T-cell (primary cell): ENCODE data around the gene SPATA6L. TPM values are rescaled to one million over a fixed set of nuclear protein-coding genes. Genes with fewer than 3 reads are reported as not detected.

Experiments used
- ATAC-seq, 4 experiments: fragments of 200-7000 bp in 3 of 4; fragments of 150-1000 bp in 1 of 4; cut with Tn5 transposase; replicated peaks in 1 of 4; 1 replicate in 3 of 4; 2 replicates in 1 of 4; pipeline ENCODE4 v1.10.0; 2021; ENCODE audit warnings: moderate library complexity in 3 of 4, mild to moderate bottlenecking in 2 of 4, moderate number of reproducible peaks in 1 of 4
- CTCF ChIA-PET, 2 donors: fragments of 300-600 bp; sonication (Branson Sonifier 250); formaldehyde crosslinking; loops; one replicate each; lab custom pipeline; 2022; ENCODE audit warnings: antibody characterized with exemption in 2 of 2; lab: Charles Lee
- POLR2A ChIA-PET, 2 donors: fragments of 300-600 bp; sonication (Branson Sonifier 250); formaldehyde crosslinking; loops; one replicate each; lab custom pipeline; 2022; ENCODE audit warnings: antibody characterized with exemption in 2 of 2; lab: Charles Lee
- DNase-seq, 35 experiments: peaks; one replicate each; pipeline versions ENCODE4 v3.0.0 to v3.0.0-alpha.2; 2013 to 2023
- H3K27ac ChIP-seq: one replicate; pipeline ENCODE4 v1.5.1; 2013; ENCODE audit warnings: low read length
- H3K27me3 ChIP-seq, 2 experiments: replicated peaks in 1 of 2; 1 replicate in 1 of 2; 2 replicates in 1 of 2; pipeline versions ENCODE4 v1.6.1 to v1.7.0; 2013; ENCODE audit warnings: low read length in 1 of 2, mixed read lengths in 1 of 2; ENCODE audit not compliant: control insufficient read depth in 2 of 2, insufficient read depth in 2 of 2; ENCODE audit errors: extremely low read depth in 1 of 2
- H3K36me3 ChIP-seq, 2 donors: 1 replicate in 1 of 2; 2 replicates in 1 of 2; pipeline versions ENCODE4 v1.6.1 to v1.7.0; 2013; ENCODE audit warnings: low read length in 1 of 2; ENCODE audit not compliant: control insufficient read depth in 2 of 2, insufficient read depth in 1 of 2; ENCODE audit errors: extremely low read depth in 1 of 2
- H3K4me1 ChIP-seq, 2 experiments: 1 replicate in 1 of 2; 2 replicates in 1 of 2; pipeline versions ENCODE4 v1.6.1 to v1.7.0; 2013; ENCODE audit warnings: low read length in 2 of 2, mixed read lengths in 1 of 2; ENCODE audit not compliant: insufficient read depth in 2 of 2, control insufficient read depth in 1 of 2; ENCODE audit errors: extremely low read depth in 1 of 2
- H3K4me3 ChIP-seq, 2 donors: 1 replicate in 1 of 2; 2 replicates in 1 of 2; pipeline versions ENCODE4 v1.5.1 to v1.7.0; 2013; ENCODE audit warnings: mild to moderate bottlenecking in 2 of 2, low read length in 1 of 2, moderate library complexity in 1 of 2; ENCODE audit not compliant: control insufficient read depth in 1 of 2; ENCODE audit errors: extremely low read depth in 1 of 2
- H3K9me3 ChIP-seq: 2 replicates; pipeline ENCODE4 v1.7.0; 2013
- H3K27ac Mint-ChIP-seq, 2 donors: one replicate each; pipeline ENCODE4 v1.8.0; 2020 to 2021; ENCODE audit warnings: mild to moderate bottlenecking in 2 of 2, mixed read lengths in 2 of 2
- H3K27me3 Mint-ChIP-seq, 2 donors: one replicate each; pipeline ENCODE4 v1.8.0; 2021 to 2022; ENCODE audit warnings: mixed read lengths in 2 of 2
- H3K36me3 Mint-ChIP-seq: one replicate; pipeline ENCODE4 v1.8.0; 2021; ENCODE audit warnings: mixed read lengths
- H3K4me1 Mint-ChIP-seq, 3 donors: one replicate each; pipeline ENCODE4 v1.8.0; 2020 to 2022; ENCODE audit warnings: mixed read lengths in 3 of 3, mild to moderate bottlenecking in 1 of 3
- H3K4me3 Mint-ChIP-seq, 3 donors: one replicate each; pipeline ENCODE4 v1.8.0; 2020 to 2022; ENCODE audit warnings: mild to moderate bottlenecking in 3 of 3, mixed read lengths in 3 of 3, moderate library complexity in 3 of 3
- H3K9me3 Mint-ChIP-seq, 3 donors: one replicate each; pipeline ENCODE4 v1.8.0; 2020 to 2022; ENCODE audit warnings: mixed read lengths in 3 of 3
- WGBS: methylation state at CpG from one replicate; pipeline ENCODE4 v1.1.5; 2013; ENCODE audit warnings: missing lambda C conversion rate; ENCODE audit not compliant: insufficient coverage; 5-methylcytosine and 5-hydroxymethylcytosine counted together
- total RNA-seq, 35 experiments: library from RNA in 6 of 35; stranded (reverse) in 6 of 35; fragments of 120-200 nt in 1 of 35; gene quantifications; one replicate each; pipeline versions ENCODE4 v1.2.1 to v1.2.4 and lab custom pipeline; 2013 to 2026

SPATA6L gene
- total RNA-seq, 5 donors from 2014 or later (not counting 1 experiment from before 2014, with no cell fraction given): 1.2 to 5.2 (median 2.5) TPM

DNA sequence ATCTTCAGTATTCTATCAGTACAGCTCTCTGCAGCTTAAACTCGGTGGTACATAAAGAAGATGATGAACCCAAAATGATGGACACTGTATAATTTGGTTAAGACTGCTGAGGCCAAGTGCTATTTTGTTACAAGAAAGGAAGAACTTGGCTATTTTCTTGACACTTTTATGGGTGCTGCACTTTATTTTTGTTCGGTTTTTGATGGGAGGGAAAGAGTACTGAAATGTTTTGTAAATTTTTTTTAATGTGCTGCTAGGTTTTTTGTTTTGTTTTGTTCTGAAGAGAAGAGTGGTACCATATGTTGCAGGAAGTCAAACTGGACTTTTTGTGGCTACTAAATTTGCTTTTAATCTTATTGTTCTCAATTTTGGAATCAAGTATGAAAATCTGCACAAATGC lies 39.7 kb upstream of the SPATA6L start:
- no peaks in the 10 kb centered on the region for H3K27me3 ChIP-seq
- CTCF ChIA-PET: interaction anchor here in 1 of 2 donors (0.7 kb wide), 1 partner anchor 1062 kb away, joined by 3 read pairs; no protein-coding TSS in a partner anchor
- no peaks in the 10 kb centered on the region for H3K27me3 Mint-ChIP-seq
- no peak for ATAC-seq
- H3K9me3 Mint-ChIP-seq: no peaks in the 10 kb centered on the region
- H3K4me3 ChIP-seq: no peak overlapping the region
- H3K4me1 ChIP-seq: no peaks in the 10 kb centered on the region
- no peaks in the 10 kb centered on the region for H3K9me3 ChIP-seq
- DNase-seq: no peak
- no peak overlapping the region for H3K4me3 Mint-ChIP-seq
- peaks cover 4 to 44% of the 10 kb centered on the region in 2 donors for H3K36me3 ChIP-seq
- no peak overlapping the region for H3K27ac ChIP-seq
- 100% methylated on average over 1 of the region's 2 CpGs for WGBS
- H3K36me3 Mint-ChIP-seq: peaks cover 50% of the 10 kb centered on the region
- H3K27ac Mint-ChIP-seq: peak overlapping the region; percentile 65 to 73
- peaks cover 13 to 17% (median 15%) of the 10 kb centered on the region in 3 donors for H3K4me1 Mint-ChIP-seq
- POLR2A ChIA-PET: interaction anchor here in 1 of 2 donors (0.6 kb wide), 1 partner anchor 77 kb away, joined by 3 read pairs; no protein-coding TSS in a partner anchor

DNA sequence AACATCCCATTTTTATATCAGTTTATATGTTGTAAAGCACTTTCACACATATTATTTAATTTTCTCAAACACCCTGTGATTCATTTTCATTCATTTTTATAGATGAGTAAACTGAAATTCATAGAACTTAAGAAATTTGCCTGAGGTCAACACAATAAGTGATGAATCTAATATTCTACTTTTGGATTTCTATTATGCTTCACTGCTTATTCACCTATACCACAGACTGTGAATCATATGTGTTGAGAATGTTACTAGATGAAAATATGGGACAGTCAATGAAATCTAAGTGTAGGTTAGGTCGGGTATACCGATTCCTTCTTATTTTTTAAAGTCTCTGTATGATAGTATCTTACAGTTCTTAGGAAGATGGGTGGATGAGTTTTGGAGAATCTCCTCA lies 37.8 kb upstream of the SPATA6L start:
- POLR2A ChIA-PET: interaction anchor here in 1 of 2 donors (0.7 kb wide), 1 partner anchor 92 kb away, joined by 3 read pairs; no protein-coding TSS in a partner anchor

DNA sequence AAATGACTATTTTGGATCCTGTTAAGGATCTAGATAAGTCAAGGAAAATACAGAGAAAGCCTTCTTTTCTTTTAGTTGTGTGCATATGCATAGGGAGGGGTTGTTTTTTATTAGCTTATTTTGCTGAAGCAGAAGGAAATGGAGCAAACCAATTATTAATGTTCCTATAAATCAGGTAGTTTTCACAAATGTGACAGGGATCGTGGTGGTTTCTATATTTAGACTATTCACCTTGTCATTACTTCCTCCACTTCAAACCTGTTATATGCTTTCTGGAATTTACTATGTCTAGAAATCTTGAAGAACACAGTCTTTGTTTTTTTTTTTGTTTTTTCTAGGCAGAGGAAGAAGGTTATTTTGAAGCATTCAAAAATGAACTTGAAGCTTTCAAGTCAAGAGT lies 35.2 kb upstream of the SPATA6L start:
- ATAC-seq: no peak
- ChIA-PET POLR2A (no interaction called here), CTCF (interaction anchor here (0.7 to 1.0 kb wide), 2 partner anchors 24 to 98 kb away, joined by 3 to 5 read pairs; no protein-coding TSS in a partner anchor)
- no peaks in the 10 kb centered on the region for H3K9me3 ChIP-seq
- Mint-ChIP-seq H3K9me3 (no peaks in the 10 kb centered on the region), H3K4me1 (peaks cover 14 to 16% (median 15%) of the 10 kb centered on the region in 3 donors), H3K36me3 (peaks cover 46% of the 10 kb centered on the region), H3K27me3 (no peaks in the 10 kb centered on the region), H3K4me3 (no peak overlapping the region), H3K27ac (peak overlapping the region; percentile 54 to 56)
- peaks cover 0 to 63% of the 10 kb centered on the region in 2 donors for H3K36me3 ChIP-seq
- no peaks in the 10 kb centered on the region for H3K4me1 ChIP-seq
- DNase-seq: no peak
- no CpG with 5 or more reads among the region's 1 CpG for WGBS
- no peak overlapping the region for H3K4me3 ChIP-seq
- H3K27ac ChIP-seq: no peak overlapping the region
- H3K27me3 ChIP-seq: no peaks in the 10 kb centered on the region

More for the DNA sequence above, 37.8 kb upstream of the SPATA6L start:
- Mint-ChIP-seq H3K36me3 (peaks cover 49% of the 10 kb centered on the region), H3K27me3 (no peaks in the 10 kb centered on the region), H3K9me3 (no peaks in the 10 kb centered on the region), H3K27ac (no peak overlapping the region), H3K4me1 (peaks cover 13 to 16% (median 15%) of the 10 kb centered on the region in 3 donors), H3K4me3 (no peak overlapping the region)
- ATAC-seq (no peak), DNase-seq (no peak)
- no peak overlapping the region for H3K4me3 ChIP-seq
- no peaks in the 10 kb centered on the region for H3K9me3 ChIP-seq
- H3K4me1 ChIP-seq: no peaks in the 10 kb centered on the region
- H3K36me3 ChIP-seq: peaks cover 0 to 48% of the 10 kb centered on the region in 2 donors
- WGBS: no CpG with 5 or more reads among the region's 2 CpGs
- no peaks in the 10 kb centered on the region for H3K27me3 ChIP-seq
- H3K27ac ChIP-seq: no peak overlapping the region
- CTCF ChIA-PET: interaction anchor here in 1 of 2 donors (0.6 kb wide), 1 partner anchor 85 kb away, joined by 3 read pairs; no protein-coding TSS in a partner anchor

DNA sequence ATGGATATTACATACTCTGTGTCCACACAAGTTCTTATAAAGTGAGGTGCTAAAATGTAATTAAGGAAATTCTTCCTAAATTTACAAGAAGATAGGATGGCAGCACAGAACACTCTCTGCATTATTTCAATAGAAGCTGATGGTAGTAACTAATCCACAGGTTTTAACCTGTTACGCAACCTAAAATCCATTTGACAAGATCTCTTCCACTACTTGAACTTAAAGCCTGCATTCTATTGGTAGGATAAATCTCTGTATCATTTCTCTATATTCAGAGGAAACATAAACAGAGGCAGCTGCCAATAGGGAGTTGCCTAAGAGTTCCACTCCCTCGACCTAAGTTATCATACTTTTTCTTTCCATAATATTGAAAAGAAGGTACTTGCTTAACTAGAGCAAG lies 34.7 kb upstream of the SPATA6L start:
- H3K4me3 Mint-ChIP-seq: no peak overlapping the region

DNA sequence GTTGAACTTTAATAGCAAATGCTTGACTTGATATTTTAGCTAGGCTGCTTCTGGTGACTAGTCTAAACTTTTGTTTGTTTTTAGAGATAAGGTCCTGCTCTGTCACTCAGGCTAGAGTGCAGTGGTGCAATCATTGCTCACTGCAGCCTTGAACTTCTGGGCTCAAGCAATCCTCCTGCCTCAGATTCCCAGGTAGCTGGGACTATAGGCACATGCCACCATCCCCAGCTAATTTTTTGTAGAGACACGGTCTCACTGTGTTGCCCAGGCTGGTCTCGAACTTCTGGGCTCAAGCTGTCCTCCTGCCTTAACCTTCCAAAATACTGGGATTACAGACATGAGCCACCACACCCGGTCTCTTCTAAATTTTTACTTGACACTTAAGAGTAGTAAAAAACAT lies 33.8 kb upstream of the SPATA6L start:
- Histone ChIP-seq H3K27me3 (no peaks in the 10 kb centered on the region), H3K27ac (no peak overlapping the region), H3K4me1 (no peaks in the 10 kb centered on the region), H3K9me3 (no peaks in the 10 kb centered on the region), H3K4me3 (no peak overlapping the region), H3K36me3 (peaks cover 3 to 63% of the 10 kb centered on the region in 2 donors)
- Mint-ChIP-seq H3K9me3 (no peaks in the 10 kb centered on the region), H3K27me3 (no peaks in the 10 kb centered on the region), H3K4me1 (peaks cover 9 to 23% (median 17%) of the 10 kb centered on the region in 3 donors), H3K27ac (peak overlapping the region in 1 of 2 donors; percentile 6), H3K4me3 (no peak overlapping the region), H3K36me3 (peaks cover 41% of the 10 kb centered on the region)
- 100% methylated on average over 1 of the region's 3 CpGs for WGBS
- ATAC-seq: no peak
- CTCF ChIA-PET: no interaction called here
- POLR2A ChIA-PET: no interaction called here
- no peak for DNase-seq

More for the DNA sequence above, 34.7 kb upstream of the SPATA6L start:
- Histone ChIP-seq H3K36me3 (peaks cover 0 to 62% of the 10 kb centered on the region in 2 donors), H3K27ac (no peak overlapping the region), H3K4me1 (no peaks in the 10 kb centered on the region), H3K27me3 (no peaks in the 10 kb centered on the region), H3K9me3 (no peaks in the 10 kb centered on the region), H3K4me3 (no peak overlapping the region)
- POLR2A ChIA-PET: no interaction called here
- WGBS: no CpG with 5 or more reads among the region's 2 CpGs
- H3K9me3 Mint-ChIP-seq: no peaks in the 10 kb centered on the region
- H3K27ac Mint-ChIP-seq: no peak overlapping the region
- H3K27me3 Mint-ChIP-seq: no peaks in the 10 kb centered on the region
- ATAC-seq (no peak), DNase-seq (no peak)
- CTCF ChIA-PET: interaction anchor here in 1 of 2 donors (0.7 kb wide), 1 partner anchor 23 kb away, joined by 5 read pairs; no protein-coding TSS in a partner anchor
- peaks cover 12 to 19% (median 15%) of the 10 kb centered on the region in 3 donors for H3K4me1 Mint-ChIP-seq
- H3K36me3 Mint-ChIP-seq: peaks cover 43% of the 10 kb centered on the region

DNA sequence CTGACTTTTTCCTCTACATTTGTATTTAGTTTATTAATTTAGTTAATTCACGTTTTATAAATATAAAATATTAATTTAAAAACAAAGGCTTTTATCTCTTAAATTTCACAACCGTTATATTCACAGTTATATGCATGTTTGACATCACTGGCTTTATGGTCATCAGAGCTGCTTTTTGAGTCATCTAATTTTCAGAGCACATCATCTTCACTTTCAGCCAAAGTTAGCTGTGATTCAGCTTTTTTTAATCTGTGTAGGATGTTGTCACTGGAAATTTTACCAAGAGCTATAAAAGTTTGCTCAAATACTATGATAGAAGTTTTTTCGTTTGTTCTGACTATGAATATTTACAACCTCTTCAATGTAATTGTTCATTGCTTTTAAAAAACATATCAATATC lies 25.5 kb upstream of the SPATA6L start:
- DNase-seq: no peak
- Mint-ChIP-seq H3K4me3 (no peak overlapping the region), H3K9me3 (no peaks in the 10 kb centered on the region), H3K27me3 (no peaks in the 10 kb centered on the region), H3K27ac (no peak overlapping the region), H3K4me1 (peaks cover 31 to 47% (median 37%) of the 10 kb centered on the region in 3 donors), H3K36me3 (peaks cover 31% of the 10 kb centered on the region)
- ChIA-PET POLR2A (interaction anchor here in 1 of 2 donors (0.6 kb wide), 1 partner anchor 23 kb away, joined by 3 read pairs; no protein-coding TSS in a partner anchor), CTCF (interaction anchor here in 1 of 2 donors (0.6 kb wide), 1 partner anchor 225 kb away, joined by 3 read pairs; no protein-coding TSS in a partner anchor)
- H3K4me3 ChIP-seq: no peak overlapping the region
- H3K36me3 ChIP-seq: peaks cover 11 to 40% of the 10 kb centered on the region in 2 donors
- WGBS: no CpG with 5 or more reads among the region's 3 CpGs
- H3K9me3 ChIP-seq: no peaks in the 10 kb centered on the region
- H3K27ac ChIP-seq: no peak overlapping the region
- H3K27me3 ChIP-seq: no peaks in the 10 kb centered on the region
- no peaks in the 10 kb centered on the region for H3K4me1 ChIP-seq
- no peak for ATAC-seq
